Measurements from ENCODE around the gene PUSL1. TPM values are rescaled to one million over a fixed set of nuclear protein-coding genes. Genes with fewer than 3 reads are reported as not detected.

The PUSL1 gene
- total RNA-seq, 1 donor from 2014 or later = 21.5 TPM

DNA sequence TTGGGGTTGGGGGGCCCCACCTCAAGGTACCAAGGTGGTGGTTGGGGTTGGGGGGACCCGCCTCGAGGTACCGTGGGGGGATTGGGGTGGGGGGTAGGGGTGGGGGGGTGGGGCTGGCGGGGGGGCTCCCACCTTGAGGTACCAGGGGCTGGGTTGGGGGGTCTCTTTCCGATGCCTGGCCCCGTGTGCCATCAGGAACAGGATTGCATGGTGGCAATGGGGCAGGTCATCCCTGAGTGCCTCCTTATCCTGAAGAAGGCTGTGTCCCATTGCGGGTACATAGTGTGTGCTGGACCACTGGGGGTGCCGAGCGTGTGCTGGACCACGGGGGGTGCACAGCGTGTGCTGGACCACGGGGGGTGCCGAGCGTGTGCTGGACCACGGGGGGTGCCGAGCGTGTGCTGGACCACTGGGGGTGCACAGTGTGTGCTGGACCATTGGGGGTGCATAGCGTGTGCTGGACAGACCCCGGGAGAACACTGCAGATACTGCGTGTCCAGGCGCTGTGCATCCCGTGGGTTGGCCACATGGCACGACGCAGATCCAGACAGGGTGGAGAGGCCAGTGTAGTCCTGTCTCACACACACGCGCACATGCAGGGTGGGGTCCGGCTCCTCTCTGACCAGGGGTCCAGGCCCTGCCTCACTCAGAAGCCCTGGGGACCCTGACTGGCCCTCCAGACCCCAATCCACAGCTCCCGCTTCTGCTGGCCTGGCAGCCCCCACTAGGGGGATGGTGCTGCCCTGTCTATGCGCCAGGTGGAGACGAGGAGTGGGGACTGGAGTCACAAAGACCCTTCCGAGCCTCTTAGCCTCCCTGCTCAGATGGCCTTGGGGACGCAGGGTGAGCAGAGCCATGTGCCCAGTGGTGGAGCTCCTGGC is 23.9 kb upstream of the PUSL1 start:
- Mint-ChIP-seq H3K4me3 (ENCODE audit: unreplicated experiment) (no peak overlapping the region), H3K27ac (ENCODE audit: unreplicated experiment) (no peak overlapping the region), H3K36me3 (ENCODE audit: unreplicated experiment) (no peaks in the 10 kb centered on the region), H3K9me3 (ENCODE audit: unreplicated experiment) (no peaks in the 10 kb centered on the region), H3K27me3 (ENCODE audit: unreplicated experiment) (no peaks in the 10 kb centered on the region), H3K4me1 (ENCODE audit: unreplicated experiment) (no peaks in the 10 kb centered on the region)
- TF ChIP-seq, protein P1, sequence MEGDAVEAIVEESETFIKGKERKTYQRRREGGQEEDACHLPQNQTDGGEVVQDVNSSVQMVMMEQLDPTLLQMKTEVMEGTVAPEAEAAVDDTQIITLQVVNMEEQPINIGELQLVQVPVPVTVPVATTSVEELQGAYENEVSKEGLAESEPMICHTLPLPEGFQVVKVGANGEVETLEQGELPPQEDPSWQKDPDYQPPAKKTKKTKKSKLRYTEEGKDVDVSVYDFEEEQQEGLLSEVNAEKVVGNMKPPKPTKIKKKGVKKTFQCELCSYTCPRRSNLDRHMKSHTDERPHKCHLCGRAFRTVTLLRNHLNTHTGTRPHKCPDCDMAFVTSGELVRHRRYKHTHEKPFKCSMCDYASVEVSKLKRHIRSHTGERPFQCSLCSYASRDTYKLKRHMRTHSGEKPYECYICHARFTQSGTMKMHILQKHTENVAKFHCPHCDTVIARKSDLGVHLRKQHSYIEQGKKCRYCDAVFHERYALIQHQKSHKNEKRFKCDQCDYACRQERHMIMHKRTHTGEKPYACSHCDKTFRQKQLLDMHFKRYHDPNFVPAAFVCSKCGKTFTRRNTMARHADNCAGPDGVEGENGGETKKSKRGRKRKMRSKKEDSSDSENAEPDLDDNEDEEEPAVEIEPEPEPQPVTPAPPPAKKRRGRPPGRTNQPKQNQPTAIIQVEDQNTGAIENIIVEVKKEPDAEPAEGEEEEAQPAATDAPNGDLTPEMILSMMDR (IDR thresholded peaks at IDR 0.05) = no peak
- no peak for DNase-seq (ENCODE audit: extremely low spot score, unreplicated experiment)

GRCh38 chr1:1285102-1285571 is 23.3 kb upstream of the PUSL1 start:
- no peak for DNase-seq (ENCODE audit: extremely low spot score, unreplicated experiment)
- Mint-ChIP-seq H3K4me1 (ENCODE audit: unreplicated experiment) (no peaks in the 10 kb centered on the region), H3K4me3 (ENCODE audit: unreplicated experiment) (no peak overlapping the region), H3K36me3 (ENCODE audit: unreplicated experiment) (no peaks in the 10 kb centered on the region), H3K27ac (ENCODE audit: unreplicated experiment) (no peak overlapping the region), H3K27me3 (ENCODE audit: unreplicated experiment) (no peaks in the 10 kb centered on the region), H3K9me3 (ENCODE audit: unreplicated experiment) (no peaks in the 10 kb centered on the region)
- TF ChIP-seq, protein P1 (IDR thresholded peaks at IDR 0.05) = no peak

DNA sequence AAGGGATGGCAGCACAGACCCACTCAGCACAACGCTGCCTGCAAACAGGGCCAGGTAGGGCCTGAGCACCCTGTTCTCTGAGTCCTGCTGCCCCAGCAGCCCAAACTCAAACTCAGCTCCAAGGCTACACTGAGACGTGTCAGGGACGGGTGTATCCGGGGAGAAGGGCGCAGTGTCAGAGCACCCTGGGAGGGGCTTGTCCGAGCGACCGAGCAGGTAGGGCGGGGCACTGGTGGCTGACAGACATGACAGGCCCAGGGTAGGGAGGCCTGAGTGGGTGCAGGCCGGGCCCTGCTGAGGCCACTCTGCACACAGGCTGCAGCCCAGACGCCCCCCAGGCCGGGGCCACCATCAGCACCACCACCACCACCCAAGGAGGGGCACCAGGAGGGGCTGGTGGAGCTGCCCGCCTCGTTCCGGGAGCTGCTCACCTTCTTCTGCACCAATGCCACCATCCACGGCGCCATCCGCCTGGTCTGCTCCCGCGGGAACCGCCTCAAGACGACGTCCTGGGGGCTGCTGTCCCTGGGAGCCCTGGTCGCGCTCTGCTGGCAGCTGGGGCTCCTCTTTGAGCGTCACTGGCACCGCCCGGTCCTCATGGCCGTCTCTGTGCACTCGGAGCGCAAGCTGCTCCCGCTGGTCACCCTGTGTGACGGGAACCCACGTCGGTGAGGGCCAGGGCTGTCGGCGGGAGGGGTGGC is 22.6 kb upstream of the PUSL1 start:
- peaks cover 2% of the 10 kb centered on the region for H3K4me1 Mint-ChIP-seq (ENCODE audit: unreplicated experiment)
- TF ChIP-seq, protein P1 (IDR thresholded peaks at IDR 0.05) = no peak
- H3K27ac Mint-ChIP-seq (ENCODE audit: unreplicated experiment) = no peak overlapping the region
- H3K27me3 Mint-ChIP-seq (ENCODE audit: unreplicated experiment) = no peaks in the 10 kb centered on the region
- no peaks in the 10 kb centered on the region for H3K36me3 Mint-ChIP-seq (ENCODE audit: unreplicated experiment)
- no peak for DNase-seq (ENCODE audit: extremely low spot score, unreplicated experiment)
- no peaks in the 10 kb centered on the region for H3K9me3 Mint-ChIP-seq (ENCODE audit: unreplicated experiment)
- no peak overlapping the region for H3K4me3 Mint-ChIP-seq (ENCODE audit: unreplicated experiment)

DNA sequence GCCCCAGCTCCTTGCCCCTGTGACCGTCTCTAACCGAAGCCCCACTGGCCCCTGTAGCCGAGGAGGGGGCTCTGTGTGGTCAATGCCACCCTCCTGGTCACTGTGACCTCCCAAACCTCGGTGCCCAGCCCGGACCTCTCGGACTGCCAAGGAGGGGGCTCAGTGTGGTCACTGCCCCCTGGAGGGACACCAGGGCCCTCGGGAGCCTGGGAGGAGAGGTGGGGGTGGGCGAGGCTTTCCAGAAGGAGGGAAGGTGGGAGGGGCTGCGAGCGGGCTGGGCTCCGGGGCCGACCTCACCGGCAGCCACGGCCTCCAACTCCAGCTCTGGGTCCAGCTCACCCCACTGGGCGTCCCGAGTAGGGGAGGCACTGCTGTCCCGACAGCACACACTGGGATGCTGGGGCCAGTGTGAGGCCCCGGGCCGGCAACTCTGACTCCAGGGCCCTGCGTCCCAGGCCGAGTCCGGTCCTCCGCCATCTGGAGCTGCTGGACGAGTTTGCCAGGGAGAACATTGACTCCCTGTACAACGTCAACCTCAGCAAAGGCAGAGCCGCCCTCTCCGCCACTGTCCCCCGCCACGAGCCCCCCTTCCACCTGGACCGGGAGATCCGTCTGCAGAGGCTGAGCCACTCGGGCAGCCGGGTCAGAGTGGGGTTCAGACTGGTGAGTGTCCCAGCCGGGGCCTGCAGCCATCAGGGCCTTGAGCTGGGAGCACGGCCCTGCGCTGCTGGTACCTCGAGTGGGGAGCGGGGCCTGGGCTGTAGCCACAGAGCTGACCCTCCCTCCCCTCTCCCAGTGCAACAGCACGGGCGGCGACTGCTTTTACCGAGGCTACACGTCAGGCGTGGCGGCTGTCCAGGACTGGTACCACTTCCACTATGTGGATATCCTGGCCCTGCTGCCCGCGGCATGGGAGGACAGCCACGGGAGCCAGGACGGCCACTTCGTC is 21.8 kb upstream of the PUSL1 start:
- Mint-ChIP-seq H3K9me3 (ENCODE audit: unreplicated experiment) (no peaks in the 10 kb centered on the region), H3K4me1 (ENCODE audit: unreplicated experiment) (peaks cover 2% of the 10 kb centered on the region), H3K27me3 (ENCODE audit: unreplicated experiment) (no peaks in the 10 kb centered on the region), H3K36me3 (ENCODE audit: unreplicated experiment) (no peaks in the 10 kb centered on the region), H3K4me3 (ENCODE audit: unreplicated experiment) (no peak overlapping the region), H3K27ac (ENCODE audit: unreplicated experiment) (no peak overlapping the region)
- DNase-seq (ENCODE audit: extremely low spot score, unreplicated experiment) = no peak
- TF ChIP-seq, protein P1 (IDR thresholded peaks at IDR 0.05) = no peak
